Measurements from ENCODE around the gene ITM2A. TPM values are rescaled to one million over a fixed set of nuclear protein-coding genes. Genes with fewer than 3 reads are reported as not detected.

Gene ITM2A
- total and polyA plus RNA-seq, 2 experiments from 2014 or later: 48.4 to 57.0 TPM

- TF ChIP-seq CTCF (conservative IDR thresholded peaks at IDR 0.05; ENCODE audit: low read depth in 2 of 2) (no peak), POLR2AphosphoS5 (IDR thresholded peaks at IDR 0.05; ENCODE audit: low read depth) (no peak), ZNF331 (CRISPR knock-in tag; IDR thresholded peaks at IDR 0.05; ENCODE audit: low read depth) (no peak)
- TF ChIP-seq, protein P1, sequence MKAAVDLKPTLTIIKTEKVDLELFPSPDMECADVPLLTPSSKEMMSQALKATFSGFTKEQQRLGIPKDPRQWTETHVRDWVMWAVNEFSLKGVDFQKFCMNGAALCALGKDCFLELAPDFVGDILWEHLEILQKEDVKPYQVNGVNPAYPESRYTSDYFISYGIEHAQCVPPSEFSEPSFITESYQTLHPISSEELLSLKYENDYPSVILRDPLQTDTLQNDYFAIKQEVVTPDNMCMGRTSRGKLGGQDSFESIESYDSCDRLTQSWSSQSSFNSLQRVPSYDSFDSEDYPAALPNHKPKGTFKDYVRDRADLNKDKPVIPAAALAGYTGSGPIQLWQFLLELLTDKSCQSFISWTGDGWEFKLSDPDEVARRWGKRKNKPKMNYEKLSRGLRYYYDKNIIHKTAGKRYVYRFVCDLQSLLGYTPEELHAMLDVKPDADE (IDR thresholded peaks at IDR 0.05): no peak
- TF ChIP-seq, protein P2, sequence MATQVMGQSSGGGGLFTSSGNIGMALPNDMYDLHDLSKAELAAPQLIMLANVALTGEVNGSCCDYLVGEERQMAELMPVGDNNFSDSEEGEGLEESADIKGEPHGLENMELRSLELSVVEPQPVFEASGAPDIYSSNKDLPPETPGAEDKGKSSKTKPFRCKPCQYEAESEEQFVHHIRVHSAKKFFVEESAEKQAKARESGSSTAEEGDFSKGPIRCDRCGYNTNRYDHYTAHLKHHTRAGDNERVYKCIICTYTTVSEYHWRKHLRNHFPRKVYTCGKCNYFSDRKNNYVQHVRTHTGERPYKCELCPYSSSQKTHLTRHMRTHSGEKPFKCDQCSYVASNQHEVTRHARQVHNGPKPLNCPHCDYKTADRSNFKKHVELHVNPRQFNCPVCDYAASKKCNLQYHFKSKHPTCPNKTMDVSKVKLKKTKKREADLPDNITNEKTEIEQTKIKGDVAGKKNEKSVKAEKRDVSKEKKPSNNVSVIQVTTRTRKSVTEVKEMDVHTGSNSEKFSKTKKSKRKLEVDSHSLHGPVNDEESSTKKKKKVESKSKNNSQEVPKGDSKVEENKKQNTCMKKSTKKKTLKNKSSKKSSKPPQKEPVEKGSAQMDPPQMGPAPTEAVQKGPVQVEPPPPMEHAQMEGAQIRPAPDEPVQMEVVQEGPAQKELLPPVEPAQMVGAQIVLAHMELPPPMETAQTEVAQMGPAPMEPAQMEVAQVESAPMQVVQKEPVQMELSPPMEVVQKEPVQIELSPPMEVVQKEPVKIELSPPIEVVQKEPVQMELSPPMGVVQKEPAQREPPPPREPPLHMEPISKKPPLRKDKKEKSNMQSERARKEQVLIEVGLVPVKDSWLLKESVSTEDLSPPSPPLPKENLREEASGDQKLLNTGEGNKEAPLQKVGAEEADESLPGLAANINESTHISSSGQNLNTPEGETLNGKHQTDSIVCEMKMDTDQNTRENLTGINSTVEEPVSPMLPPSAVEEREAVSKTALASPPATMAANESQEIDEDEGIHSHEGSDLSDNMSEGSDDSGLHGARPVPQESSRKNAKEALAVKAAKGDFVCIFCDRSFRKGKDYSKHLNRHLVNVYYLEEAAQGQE (IDR thresholded peaks at IDR 0.05; ENCODE audit: unreplicated experiment): no peak
Measured at GRCh38 chrX:79409657-79410056, 42.5 kb upstream of the ITM2A start (continued).

DNA sequence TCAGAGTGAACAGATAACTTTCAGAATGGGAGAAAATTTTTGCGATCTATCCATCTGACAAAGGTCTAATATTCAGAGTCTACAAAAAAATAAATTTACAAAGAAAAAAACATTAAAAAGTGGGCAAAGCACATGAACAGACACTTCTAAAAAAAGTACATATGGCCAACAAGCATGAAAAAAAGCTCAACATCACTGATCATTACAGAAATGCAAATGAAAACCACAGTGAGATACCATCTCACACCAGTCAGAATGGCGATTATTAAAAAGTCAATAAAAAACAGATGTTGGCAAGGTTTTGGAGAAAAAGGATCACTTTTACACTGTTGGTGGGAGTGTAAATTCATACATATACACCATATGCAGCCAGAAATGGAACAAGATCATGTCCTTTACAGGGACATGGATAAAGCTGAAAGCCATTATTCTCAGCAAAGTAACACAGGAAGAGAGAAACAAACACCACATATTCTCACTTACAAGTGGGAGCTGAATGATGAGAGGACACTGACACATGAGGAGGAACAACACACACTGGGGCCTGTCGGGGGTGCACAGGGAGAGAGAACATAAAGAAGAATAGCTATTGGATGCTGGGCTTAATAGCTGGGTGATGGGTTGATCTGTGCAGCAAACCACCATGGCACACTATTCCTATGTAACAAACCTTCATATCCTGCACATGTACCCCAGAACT, 41.6 kb upstream of the ITM2A start:
- H2AFZ ChIP-seq: no peak overlapping the region
- Mint-ChIP-seq H3K27ac (no peak overlapping the region), H3K36me3 (ENCODE audit: low read depth) (no peaks in the 10 kb centered on the region), H3K4me1 (no peaks in the 10 kb centered on the region), H3K9me3 (no peaks in the 10 kb centered on the region), H3K27me3 (ENCODE audit: insufficient read depth, low read depth, poor library complexity) (no peaks in the 10 kb centered on the region), H3K4me3 (no peak overlapping the region)
- no peak overlapping the region for H3K4me2 ChIP-seq
- no peak for DNase-seq (ENCODE audit: low spot score)
- no peaks in the 10 kb centered on the region for H3K4me1 ChIP-seq (ENCODE audit: insufficient read depth)
- H3K27me3 ChIP-seq (ENCODE audit: insufficient read depth): no peaks in the 10 kb centered on the region
- no peaks in the 10 kb centered on the region for H3K79me2 ChIP-seq (replicated peaks; ENCODE audit: insufficient read depth)
- H3K36me3 ChIP-seq (ENCODE audit: insufficient read depth): no peaks in the 10 kb centered on the region
- ATAC-seq: no peak
- no peaks in the 10 kb centered on the region for H3F3A ChIP-seq (replicated peaks; ENCODE audit: low read depth)
- no peaks in the 10 kb centered on the region for H3K9me2 ChIP-seq (ENCODE audit: insufficient read depth)
- H4K20me1 ChIP-seq (replicated peaks; ENCODE audit: insufficient read depth): no peaks in the 10 kb centered on the region
- H3K27ac ChIP-seq (ENCODE audit: low read depth): no peak overlapping the region
- no peak overlapping the region for H3K4me3 ChIP-seq
- TF ChIP-seq EZH2 (IDR thresholded peaks at IDR 0.05; ENCODE audit: low read depth, unreplicated experiment) (no peak), CREB1 (CRISPR knock-in tag; IDR thresholded peaks at IDR 0.05; ENCODE audit: low read depth) (no peak), CTCF (conservative IDR thresholded peaks at IDR 0.05; ENCODE audit: low read depth in 2 of 2) (no peak)
- TF ChIP-seq, protein P3, sequence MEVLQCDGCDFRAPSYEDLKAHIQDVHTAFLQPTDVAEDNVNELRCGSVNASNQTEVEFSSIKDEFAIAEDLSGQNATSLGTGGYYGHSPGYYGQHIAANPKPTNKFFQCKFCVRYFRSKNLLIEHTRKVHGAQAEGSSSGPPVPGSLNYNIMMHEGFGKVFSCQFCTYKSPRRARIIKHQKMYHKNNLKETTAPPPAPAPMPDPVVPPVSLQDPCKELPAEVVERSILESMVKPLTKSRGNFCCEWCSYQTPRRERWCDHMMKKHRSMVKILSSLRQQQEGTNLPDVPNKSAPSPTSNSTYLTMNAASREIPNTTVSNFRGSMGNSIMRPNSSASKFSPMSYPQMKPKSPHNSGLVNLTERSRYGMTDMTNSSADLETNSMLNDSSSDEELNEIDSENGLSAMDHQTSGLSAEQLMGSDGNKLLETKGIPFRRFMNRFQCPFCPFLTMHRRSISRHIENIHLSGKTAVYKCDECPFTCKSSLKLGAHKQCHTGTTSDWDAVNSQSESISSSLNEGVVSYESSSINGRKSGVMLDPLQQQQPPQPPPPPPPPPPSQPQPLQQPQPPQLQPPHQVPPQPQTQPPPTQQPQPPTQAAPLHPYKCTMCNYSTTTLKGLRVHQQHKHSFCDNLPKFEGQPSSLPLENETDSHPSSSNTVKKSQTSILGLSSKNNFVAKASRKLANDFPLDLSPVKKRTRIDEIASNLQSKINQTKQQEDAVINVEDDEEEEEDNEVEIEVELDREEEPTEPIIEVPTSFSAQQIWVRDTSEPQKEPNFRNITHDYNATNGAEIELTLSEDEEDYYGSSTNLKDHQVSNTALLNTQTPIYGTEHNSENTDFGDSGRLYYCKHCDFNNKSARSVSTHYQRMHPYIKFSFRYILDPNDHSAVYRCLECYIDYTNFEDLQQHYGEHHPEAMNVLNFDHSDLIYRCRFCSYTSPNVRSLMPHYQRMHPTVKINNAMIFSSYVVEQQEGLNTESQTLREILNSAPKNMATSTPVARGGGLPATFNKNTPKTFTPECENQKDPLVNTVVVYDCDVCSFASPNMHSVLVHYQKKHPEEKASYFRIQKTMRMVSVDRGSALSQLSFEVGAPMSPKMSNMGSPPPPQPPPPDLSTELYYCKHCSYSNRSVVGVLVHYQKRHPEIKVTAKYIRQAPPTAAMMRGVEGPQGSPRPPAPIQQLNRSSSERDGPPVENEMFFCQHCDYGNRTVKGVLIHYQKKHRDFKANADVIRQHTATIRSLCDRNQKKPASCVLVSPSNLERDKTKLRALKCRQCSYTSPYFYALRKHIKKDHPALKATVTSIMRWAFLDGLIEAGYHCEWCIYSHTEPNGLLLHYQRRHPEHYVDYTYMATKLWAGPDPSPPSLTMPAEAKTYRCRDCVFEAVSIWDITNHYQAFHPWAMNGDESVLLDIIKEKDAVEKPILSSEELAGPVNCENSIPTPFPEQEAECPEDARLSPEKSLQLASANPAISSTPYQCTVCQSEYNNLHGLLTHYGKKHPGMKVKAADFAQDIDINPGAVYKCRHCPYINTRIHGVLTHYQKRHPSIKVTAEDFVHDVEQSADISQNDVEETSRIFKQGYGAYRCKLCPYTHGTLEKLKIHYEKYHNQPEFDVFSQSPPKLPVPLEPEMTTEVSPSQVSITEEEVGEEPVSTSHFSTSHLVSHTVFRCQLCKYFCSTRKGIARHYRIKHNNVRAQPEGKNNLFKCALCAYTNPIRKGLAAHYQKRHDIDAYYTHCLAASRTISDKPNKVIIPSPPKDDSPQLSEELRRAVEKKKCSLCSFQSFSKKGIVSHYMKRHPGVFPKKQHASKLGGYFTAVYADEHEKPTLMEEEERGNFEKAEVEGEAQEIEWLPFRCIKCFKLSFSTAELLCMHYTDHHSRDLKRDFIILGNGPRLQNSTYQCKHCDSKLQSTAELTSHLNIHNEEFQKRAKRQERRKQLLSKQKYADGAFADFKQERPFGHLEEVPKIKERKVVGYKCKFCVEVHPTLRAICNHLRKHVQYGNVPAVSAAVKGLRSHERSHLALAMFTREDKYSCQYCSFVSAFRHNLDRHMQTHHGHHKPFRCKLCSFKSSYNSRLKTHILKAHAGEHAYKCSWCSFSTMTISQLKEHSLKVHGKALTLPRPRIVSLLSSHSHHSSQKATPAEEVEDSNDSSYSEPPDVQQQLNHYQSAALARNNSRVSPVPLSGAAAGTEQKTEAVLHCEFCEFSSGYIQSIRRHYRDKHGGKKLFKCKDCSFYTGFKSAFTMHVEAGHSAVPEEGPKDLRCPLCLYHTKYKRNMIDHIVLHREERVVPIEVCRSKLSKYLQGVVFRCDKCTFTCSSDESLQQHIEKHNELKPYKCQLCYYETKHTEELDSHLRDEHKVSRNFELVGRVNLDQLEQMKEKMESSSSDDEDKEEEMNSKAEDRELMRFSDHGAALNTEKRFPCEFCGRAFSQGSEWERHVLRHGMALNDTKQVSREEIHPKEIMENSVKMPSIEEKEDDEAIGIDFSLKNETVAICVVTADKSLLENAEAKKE (CRISPR knock-in tag; IDR thresholded peaks at IDR 0.05): no peak
